ENCODE data around the gene SUSD2. TPM values are rescaled to one million over a fixed set of nuclear protein-coding genes. Genes with fewer than 3 reads are reported as not detected.

SUSD2 gene
- total RNA-seq, 2 experiments from 2014 or later: 0.38 to 0.54 TPM

DNA sequence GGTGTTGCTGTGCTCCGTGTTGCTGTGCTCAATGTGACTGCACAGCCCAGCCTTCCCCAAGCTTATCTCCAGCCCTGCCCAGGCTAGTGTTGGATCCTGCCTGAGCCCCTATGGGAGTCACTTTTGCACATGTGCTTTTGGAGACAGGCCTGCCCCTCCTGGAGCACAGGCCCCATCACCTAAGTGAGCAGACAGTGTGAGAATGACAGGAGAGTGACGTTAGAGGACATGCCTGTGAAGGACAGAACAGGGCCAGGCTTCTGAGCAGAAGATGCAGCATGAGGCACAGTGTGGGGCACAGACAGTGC is 36.6 kb upstream of the SUSD2 start:
- Histone ChIP-seq H4K20me1 (ENCODE audit: insufficient read depth, low read length) (no peaks in the 10 kb centered on the region), H3K4me1 (ENCODE audit: insufficient read depth, low read length, poor library complexity, severe bottlenecking) (peaks cover 30% of the 10 kb centered on the region), H2AFZ (ENCODE audit: low read length) (no peak overlapping the region), H3K79me2 (ENCODE audit: insufficient read depth, low read depth, low read length) (no peaks in the 10 kb centered on the region), H3K27ac (ENCODE audit: low read depth, low read length, poor library complexity, severe bottlenecking) (no peak overlapping the region), H3K36me3 (ENCODE audit: insufficient read depth, low read length) (peaks cover 4% of the 10 kb centered on the region; the same call in 1 of the 2 replicates), H3K4me3 (ENCODE audit: low read depth, low read length, poor library complexity, severe bottlenecking) (no peak overlapping the region), H3K4me2 (ENCODE audit: low read length) (no peak overlapping the region; the same call in 1 of the 2 replicates), H3K9me2 (ENCODE audit: insufficient read depth, low read length) (no peaks in the 10 kb centered on the region), H3K9me3 (ENCODE audit: low read length) (no peaks in the 10 kb centered on the region)
- no TSS peak for BruUV-seq (replicated peaks)
- CTCF ChIA-PET (ENCODE audit: unreplicated experiment): no interaction called here
- intact Hi-C loops (cut with micrococcal nuclease; ENCODE audit: unreplicated experiment): no loop called here
- POLR2A ChIA-PET: no interaction called here
- DNase-seq (ENCODE audit: low spot score): no peak
- TF ChIP-seq, protein P1, sequence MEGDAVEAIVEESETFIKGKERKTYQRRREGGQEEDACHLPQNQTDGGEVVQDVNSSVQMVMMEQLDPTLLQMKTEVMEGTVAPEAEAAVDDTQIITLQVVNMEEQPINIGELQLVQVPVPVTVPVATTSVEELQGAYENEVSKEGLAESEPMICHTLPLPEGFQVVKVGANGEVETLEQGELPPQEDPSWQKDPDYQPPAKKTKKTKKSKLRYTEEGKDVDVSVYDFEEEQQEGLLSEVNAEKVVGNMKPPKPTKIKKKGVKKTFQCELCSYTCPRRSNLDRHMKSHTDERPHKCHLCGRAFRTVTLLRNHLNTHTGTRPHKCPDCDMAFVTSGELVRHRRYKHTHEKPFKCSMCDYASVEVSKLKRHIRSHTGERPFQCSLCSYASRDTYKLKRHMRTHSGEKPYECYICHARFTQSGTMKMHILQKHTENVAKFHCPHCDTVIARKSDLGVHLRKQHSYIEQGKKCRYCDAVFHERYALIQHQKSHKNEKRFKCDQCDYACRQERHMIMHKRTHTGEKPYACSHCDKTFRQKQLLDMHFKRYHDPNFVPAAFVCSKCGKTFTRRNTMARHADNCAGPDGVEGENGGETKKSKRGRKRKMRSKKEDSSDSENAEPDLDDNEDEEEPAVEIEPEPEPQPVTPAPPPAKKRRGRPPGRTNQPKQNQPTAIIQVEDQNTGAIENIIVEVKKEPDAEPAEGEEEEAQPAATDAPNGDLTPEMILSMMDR (conservative IDR thresholded peaks at IDR 0.05; ENCODE audit: low read length): no peak
- no peak for TF ChIP-seq EZH2phosphoT487 (IDR thresholded peaks at IDR 0.05; ENCODE audit: borderline replicate concordance, low read depth, low read length)

DNA sequence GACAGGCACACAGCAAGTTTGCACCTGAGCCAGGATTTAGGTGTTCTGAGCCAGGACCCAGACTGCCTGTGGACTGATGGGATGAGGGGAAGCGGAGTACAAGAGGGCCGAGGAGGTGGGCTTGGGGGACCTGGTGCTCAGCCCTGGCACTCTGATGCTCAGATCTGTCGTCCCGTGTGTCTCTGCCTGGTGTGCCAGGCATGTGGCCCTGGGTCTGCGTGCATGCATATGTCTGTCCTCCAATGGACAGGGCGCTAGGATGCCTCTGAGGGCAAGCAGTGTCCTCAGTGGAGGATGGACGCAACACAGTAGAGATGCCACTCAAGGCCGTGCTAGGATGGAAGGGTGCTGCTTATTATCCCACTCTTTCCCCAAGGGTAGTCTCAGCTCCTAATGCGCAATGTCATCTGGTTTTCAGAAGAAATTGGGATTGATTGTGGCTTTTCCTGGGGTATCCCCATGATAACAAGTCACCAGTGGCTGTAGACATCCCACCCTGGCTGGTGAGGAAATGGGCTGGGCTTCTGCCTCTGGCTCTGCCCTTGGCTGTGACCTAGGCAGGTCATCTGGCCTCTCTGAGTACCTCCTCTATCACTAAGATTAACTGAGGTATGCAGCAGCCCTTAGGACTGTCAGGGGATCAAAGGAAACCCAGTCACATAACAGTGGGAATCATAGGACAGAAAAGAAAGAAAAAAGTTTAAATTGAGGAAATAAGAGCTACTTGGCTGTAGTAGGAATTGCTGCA is 35.7 kb upstream of the SUSD2 start:
- no peak for DNase-seq (ENCODE audit: low spot score)
- H4K20me1 ChIP-seq (ENCODE audit: insufficient read depth, low read length): no peaks in the 10 kb centered on the region
- no peak overlapping the region for H2AFZ ChIP-seq (ENCODE audit: low read length)
- no TSS peak for BruUV-seq (replicated peaks)
- H3K9me2 ChIP-seq (ENCODE audit: insufficient read depth, low read length): no peaks in the 10 kb centered on the region
- H3K9me3 ChIP-seq (ENCODE audit: low read length): no peaks in the 10 kb centered on the region
- H3K4me3 ChIP-seq (ENCODE audit: low read depth, low read length, poor library complexity, severe bottlenecking): peak overlapping the region; percentile 23
- no peak for TF ChIP-seq EZH2phosphoT487 (IDR thresholded peaks at IDR 0.05; ENCODE audit: borderline replicate concordance, low read depth, low read length)
- TF ChIP-seq, protein P1 (conservative IDR thresholded peaks at IDR 0.05; ENCODE audit: low read length): no peak
- H3K27ac ChIP-seq (ENCODE audit: low read depth, low read length, poor library complexity, severe bottlenecking): peak overlapping the region; percentile 61
- no peaks in the 10 kb centered on the region for H3K79me2 ChIP-seq (ENCODE audit: insufficient read depth, low read depth, low read length)
- peaks cover 30% of the 10 kb centered on the region for H3K4me1 ChIP-seq (ENCODE audit: insufficient read depth, low read length, poor library complexity, severe bottlenecking)
- POLR2A ChIA-PET: interaction anchor here (0.6 to 3.1 kb wide), 4 partner anchors 10 to 84 kb away, joined by 3 to 14 read pairs (median 3); no protein-coding TSS in a partner anchor
- H3K4me2 ChIP-seq (ENCODE audit: low read length): peak overlapping the region; percentile 61
- CTCF ChIA-PET (ENCODE audit: unreplicated experiment): no interaction called here
- intact Hi-C loops (cut with micrococcal nuclease; ENCODE audit: unreplicated experiment): no loop called here
- peaks cover 4% of the 10 kb centered on the region; the same call in 1 of the 2 replicates for H3K36me3 ChIP-seq (ENCODE audit: insufficient read depth, low read length)

GRCh38 chr22:24146194-24146616 is 35.1 kb upstream of the SUSD2 start:
- peak; percentile 83 for DNase-seq (ENCODE audit: low spot score)
- ChIA-PET POLR2A (interaction anchor here (0.6 to 3.1 kb wide), 4 partner anchors 10 to 84 kb away, joined by 3 to 14 read pairs (median 3); no protein-coding TSS in a partner anchor), CTCF (ENCODE audit: unreplicated experiment) (interaction anchor here (0.6 kb wide), 1 partner anchor 76 kb away, joined by 3 read pairs; no protein-coding TSS in a partner anchor)
- Histone ChIP-seq H3K4me3 (ENCODE audit: low read depth, low read length, poor library complexity, severe bottlenecking) (peak overlapping the region; percentile 23), H3K79me2 (ENCODE audit: insufficient read depth, low read depth, low read length) (no peaks in the 10 kb centered on the region), H2AFZ (ENCODE audit: low read length) (no peak overlapping the region), H3K4me1 (ENCODE audit: insufficient read depth, low read length, poor library complexity, severe bottlenecking) (peaks cover 30% of the 10 kb centered on the region), H3K4me2 (ENCODE audit: low read length) (peak overlapping the region; percentile 61), H3K27ac (ENCODE audit: low read depth, low read length, poor library complexity, severe bottlenecking) (peak overlapping the region; percentile 61), H3K36me3 (ENCODE audit: insufficient read depth, low read length) (peaks cover 4% of the 10 kb centered on the region; the same call in 1 of the 2 replicates), H3K9me3 (ENCODE audit: low read length) (no peaks in the 10 kb centered on the region), H3K9me2 (ENCODE audit: insufficient read depth, low read length) (no peaks in the 10 kb centered on the region), H4K20me1 (ENCODE audit: insufficient read depth, low read length) (no peaks in the 10 kb centered on the region)
- intact Hi-C loops (cut with micrococcal nuclease; ENCODE audit: unreplicated experiment): no loop called here
- BruUV-seq (replicated peaks): no TSS peak
- TF ChIP-seq EZH2phosphoT487 (IDR thresholded peaks at IDR 0.05; ENCODE audit: borderline replicate concordance, low read depth, low read length): no peak
- TF ChIP-seq, protein P1 (conservative IDR thresholded peaks at IDR 0.05; ENCODE audit: low read length): no peak
